ENCODE results near the gene TAS1R1.

The TAS1R1 gene

DNA sequence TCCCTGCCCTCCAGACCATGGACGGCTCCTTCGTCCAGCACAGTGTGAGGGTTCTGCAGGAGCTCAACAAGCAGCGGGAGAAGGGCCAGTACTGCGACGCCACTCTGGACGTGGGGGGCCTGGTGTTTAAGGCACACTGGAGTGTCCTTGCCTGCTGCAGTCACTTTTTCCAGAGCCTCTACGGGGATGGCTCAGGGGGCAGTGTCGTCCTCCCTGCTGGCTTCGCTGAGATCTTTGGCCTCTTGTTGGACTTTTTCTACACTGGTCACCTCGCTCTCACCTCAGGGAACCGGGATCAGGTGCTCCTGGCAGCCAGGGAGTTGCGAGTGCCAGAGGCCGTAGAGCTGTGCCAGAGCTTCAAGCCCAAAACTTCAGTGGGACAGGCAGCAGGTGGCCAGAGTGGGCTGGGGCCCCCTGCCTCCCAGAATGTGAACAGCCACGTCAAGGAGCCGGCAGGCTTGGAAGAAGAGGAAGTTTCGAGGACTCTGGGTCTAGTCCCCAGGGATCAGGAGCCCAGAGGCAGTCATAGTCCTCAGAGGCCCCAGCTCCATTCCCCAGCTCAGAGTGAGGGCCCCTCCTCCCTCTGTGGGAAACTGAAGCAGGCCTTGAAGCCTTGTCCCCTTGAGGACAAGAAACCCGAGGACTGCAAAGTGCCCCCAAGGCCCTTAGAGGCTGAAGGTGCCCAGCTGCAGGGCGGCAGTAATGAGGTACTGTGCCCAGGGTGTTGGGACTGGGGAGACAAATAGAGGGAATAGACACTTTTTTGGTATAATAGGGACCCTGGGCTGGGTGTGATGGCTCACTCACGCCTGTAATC, 25.7 kb downstream of the TAS1R1 start:
- DNase-seq (ENCODE audit: low spot score) (no peak), ATAC-seq (ENCODE audit: low read depth) (no peak)
- no peaks in the 10 kb centered on the region for H3K9me3 ChIP-seq (ENCODE audit: severe bottlenecking)
- TF ChIP-seq, protein P1, sequence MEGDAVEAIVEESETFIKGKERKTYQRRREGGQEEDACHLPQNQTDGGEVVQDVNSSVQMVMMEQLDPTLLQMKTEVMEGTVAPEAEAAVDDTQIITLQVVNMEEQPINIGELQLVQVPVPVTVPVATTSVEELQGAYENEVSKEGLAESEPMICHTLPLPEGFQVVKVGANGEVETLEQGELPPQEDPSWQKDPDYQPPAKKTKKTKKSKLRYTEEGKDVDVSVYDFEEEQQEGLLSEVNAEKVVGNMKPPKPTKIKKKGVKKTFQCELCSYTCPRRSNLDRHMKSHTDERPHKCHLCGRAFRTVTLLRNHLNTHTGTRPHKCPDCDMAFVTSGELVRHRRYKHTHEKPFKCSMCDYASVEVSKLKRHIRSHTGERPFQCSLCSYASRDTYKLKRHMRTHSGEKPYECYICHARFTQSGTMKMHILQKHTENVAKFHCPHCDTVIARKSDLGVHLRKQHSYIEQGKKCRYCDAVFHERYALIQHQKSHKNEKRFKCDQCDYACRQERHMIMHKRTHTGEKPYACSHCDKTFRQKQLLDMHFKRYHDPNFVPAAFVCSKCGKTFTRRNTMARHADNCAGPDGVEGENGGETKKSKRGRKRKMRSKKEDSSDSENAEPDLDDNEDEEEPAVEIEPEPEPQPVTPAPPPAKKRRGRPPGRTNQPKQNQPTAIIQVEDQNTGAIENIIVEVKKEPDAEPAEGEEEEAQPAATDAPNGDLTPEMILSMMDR (IDR thresholded peaks at IDR 0.05; ENCODE audit: poor library complexity, severe bottlenecking): peak; percentile 32
- peak overlapping the region; percentile 21 for H3K27ac ChIP-seq (ENCODE audit: poor library complexity, severe bottlenecking)
- peak overlapping the region; percentile 76 for H3K4me3 ChIP-seq (ENCODE audit: severe bottlenecking)
- H3K36me3 ChIP-seq (ENCODE audit: low read depth): peaks cover 19% of the 10 kb centered on the region
- no peaks in the 10 kb centered on the region for H3K27me3 ChIP-seq (ENCODE audit: insufficient read depth, poor library complexity, severe bottlenecking)
- H3K4me1 ChIP-seq (ENCODE audit: insufficient read depth, poor library complexity, severe bottlenecking): peaks cover 13% of the 10 kb centered on the region

DNA sequence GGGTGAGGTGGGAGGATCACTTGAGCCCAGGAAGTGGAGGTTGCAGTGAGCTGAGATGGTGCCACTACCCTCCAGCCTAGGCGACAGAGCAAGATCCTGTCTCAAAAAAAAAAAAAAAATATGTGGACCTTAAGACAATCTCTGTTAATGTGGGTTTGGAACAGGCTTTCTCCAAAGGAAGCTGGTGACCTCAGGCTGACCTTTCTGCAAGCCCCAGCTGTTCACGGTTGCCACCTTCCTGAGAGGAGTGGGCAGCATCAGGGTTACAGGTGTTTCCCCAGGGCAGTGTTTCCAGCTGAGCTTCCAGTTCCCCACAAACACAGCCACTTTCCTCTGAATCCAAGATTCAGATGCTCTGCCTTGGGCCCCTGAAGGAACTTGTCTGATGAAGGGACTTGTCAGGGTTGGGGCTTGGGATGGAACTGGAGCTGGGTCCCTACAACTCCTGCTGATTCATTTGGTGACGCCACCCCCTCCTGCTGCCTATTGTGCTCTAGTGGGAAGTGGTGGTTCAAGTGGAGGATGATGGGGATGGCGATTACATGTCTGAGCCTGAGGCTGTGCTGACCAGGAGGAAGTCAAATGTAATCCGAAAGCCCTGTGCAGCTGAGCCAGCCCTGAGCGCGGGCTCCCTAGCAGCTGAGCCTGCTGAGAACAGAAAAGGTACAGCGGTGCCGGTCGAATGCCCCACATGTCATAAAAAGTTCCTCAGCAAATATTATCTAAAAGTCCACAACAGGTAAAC, 26.6 kb downstream of the TAS1R1 start:
- peaks cover 13% of the 10 kb centered on the region for H3K4me1 ChIP-seq (ENCODE audit: insufficient read depth, poor library complexity, severe bottlenecking)
- no peak for DNase-seq (ENCODE audit: low spot score)
- TF ChIP-seq, protein P1 (IDR thresholded peaks at IDR 0.05; ENCODE audit: poor library complexity, severe bottlenecking): no peak
- peak overlapping the region; percentile 21 for H3K27ac ChIP-seq (ENCODE audit: poor library complexity, severe bottlenecking)
- ATAC-seq (ENCODE audit: low read depth): peak; percentile 20; the same call in 1 of the 3 replicates
- no peaks in the 10 kb centered on the region for H3K27me3 ChIP-seq (ENCODE audit: insufficient read depth, poor library complexity, severe bottlenecking)
- H3K36me3 ChIP-seq (ENCODE audit: low read depth): peaks cover 19% of the 10 kb centered on the region
- H3K9me3 ChIP-seq (ENCODE audit: severe bottlenecking): no peaks in the 10 kb centered on the region
- H3K4me3 ChIP-seq (ENCODE audit: severe bottlenecking): no peak overlapping the region

DNA sequence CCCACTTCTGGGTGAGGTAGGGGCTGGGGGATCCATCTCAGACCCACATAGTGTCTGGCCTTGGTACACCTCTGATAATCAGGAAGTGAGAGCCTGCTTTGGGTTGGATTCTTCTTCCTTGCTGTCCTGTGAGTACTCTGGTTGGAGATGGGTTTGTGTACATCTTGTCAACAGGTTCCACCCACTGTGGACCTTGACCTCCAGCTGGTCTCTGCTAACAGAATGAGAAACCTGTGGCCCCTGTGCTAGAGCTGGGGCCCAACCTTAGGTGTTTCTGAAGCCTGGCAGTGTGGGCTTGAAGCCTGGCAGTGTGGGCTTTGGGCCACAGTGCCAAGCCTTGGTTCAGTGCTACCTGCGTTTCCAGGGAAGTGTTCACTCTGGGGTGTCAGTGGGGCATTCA, 27.3 kb downstream of the TAS1R1 start:
- DNase-seq (ENCODE audit: low spot score) (no peak), ATAC-seq (ENCODE audit: low read depth) (no peak)
- no peaks in the 10 kb centered on the region for H3K9me3 ChIP-seq (ENCODE audit: severe bottlenecking)
- H3K4me1 ChIP-seq (ENCODE audit: insufficient read depth, poor library complexity, severe bottlenecking): peaks cover 18% of the 10 kb centered on the region
- H3K27me3 ChIP-seq (ENCODE audit: insufficient read depth, poor library complexity, severe bottlenecking): no peaks in the 10 kb centered on the region
- peak overlapping the region; percentile 21 for H3K27ac ChIP-seq (ENCODE audit: poor library complexity, severe bottlenecking)
- H3K4me3 ChIP-seq (ENCODE audit: severe bottlenecking): no peak overlapping the region
- TF ChIP-seq, protein P1 (IDR thresholded peaks at IDR 0.05; ENCODE audit: poor library complexity, severe bottlenecking): no peak
- H3K36me3 ChIP-seq (ENCODE audit: low read depth): peaks cover 19% of the 10 kb centered on the region

DNA sequence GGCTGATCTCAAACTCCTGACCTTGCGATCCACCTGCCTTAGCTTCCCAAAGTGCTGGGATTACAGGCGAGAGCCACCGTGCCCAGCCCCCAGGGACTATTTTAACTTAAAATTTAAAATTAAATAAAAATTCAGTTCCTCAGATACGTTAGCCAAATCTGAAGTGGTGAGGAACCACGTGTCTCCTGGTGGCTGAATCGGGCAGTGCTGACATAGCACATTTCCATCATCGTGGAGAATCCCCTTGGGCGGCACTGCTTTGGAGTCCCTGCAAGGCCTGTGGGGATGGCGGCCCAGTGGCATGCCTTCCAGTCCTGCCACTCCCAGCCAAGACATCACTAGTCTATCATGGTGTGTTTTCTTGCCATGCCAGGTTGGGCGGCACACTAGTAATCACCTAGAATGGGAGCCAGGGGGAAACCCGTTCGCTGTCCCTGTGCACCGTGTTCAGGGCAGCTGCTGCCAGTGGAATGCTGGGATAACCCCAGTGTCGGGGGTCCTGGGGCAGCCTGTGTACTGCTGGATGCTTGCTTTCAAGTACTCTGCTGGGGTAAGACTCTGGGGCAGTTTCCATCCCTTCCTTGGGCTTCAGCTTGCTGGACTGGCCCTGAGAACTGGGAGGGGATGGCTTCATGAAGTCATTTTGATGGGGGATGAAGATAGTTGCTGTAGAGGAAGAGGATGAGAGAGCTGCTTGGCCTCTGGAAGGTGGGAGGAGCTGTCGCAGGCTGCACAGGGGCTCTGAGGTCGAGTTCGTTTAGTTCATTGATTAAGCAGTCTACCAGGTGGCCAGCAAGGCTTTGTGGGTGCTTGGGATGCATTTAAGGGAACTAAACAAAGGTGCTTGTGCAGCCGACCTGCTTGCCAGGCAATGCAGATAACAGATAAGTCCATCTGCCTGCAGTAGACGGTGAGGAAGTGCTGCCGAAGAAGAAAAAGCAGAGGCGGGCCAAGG, 29.3 kb downstream of the TAS1R1 start:
- H3K27ac ChIP-seq (ENCODE audit: poor library complexity, severe bottlenecking): no peak overlapping the region
- H3K36me3 ChIP-seq (ENCODE audit: low read depth): peaks cover 36% of the 10 kb centered on the region
- H3K27me3 ChIP-seq (ENCODE audit: insufficient read depth, poor library complexity, severe bottlenecking): no peaks in the 10 kb centered on the region
- no peak overlapping the region for H3K4me3 ChIP-seq (ENCODE audit: severe bottlenecking)
- ATAC-seq (ENCODE audit: low read depth) (no peak), DNase-seq (ENCODE audit: low spot score) (no peak)
- H3K9me3 ChIP-seq (ENCODE audit: severe bottlenecking): no peaks in the 10 kb centered on the region
- TF ChIP-seq, protein P1 (IDR thresholded peaks at IDR 0.05; ENCODE audit: poor library complexity, severe bottlenecking): no peak
- H3K4me1 ChIP-seq (ENCODE audit: insufficient read depth, poor library complexity, severe bottlenecking): peaks cover 29% of the 10 kb centered on the region

All from RWPE2 (cell line).